Liver (tissue), 3 donors: ENCODE results near the gene EGLN1.

Experiments
- CTCF ChIP-seq: fragments of 150-350 bp; IDR thresholded peaks from 2 replicates; pipeline ENCODE4 v1.5.1; 2017; ENCODE audit warnings: improper control_type of control experiment, low read depth, low read length; ENCODE audit not compliant: missing input control
- JUND ChIP-seq, 2 donors: IDR thresholded peaks; 2 replicates each; pipeline ENCODE4 v1.6.1; 2016; ENCODE audit warnings: antibody characterized with exemption in 2 of 2
- donor health status: healthy.
- donor health status: healthy.

- no peak for TF ChIP-seq CTCF
- TF ChIP-seq JUND (IDR thresholded peaks at IDR 0.05), result no peak
These were observed 17.8 kb downstream of the EGLN1 start for GRCh38 chr1:231404318-231404717.
